SU-DHL-6 (cell line): ENCODE data around the gene MTERF2.
"Not testable (repeated sequence)": the region's sequence is repeated elsewhere in the genome, so short reads cannot be mapped to it uniquely, and the experiment has no call there.

Experiments used
- H2AFZ ChIP-seq: fragments of 200-600 bp; sonication (generic); 2 replicates; pipeline ENCODE4 v1.6.1; 2014; ENCODE audit warnings: low read depth, mild to moderate bottlenecking, moderate library complexity, mixed read lengths, antibody characterized with exemption, low read length; ENCODE audit not compliant: severe bottlenecking
- H3F3A ChIP-seq: fragments of 200-600 bp; shearing (Covaris generic); 2 replicates; pipeline ENCODE4 v1.6.0; 2016; ENCODE audit warnings: antibody characterized with exemption, mild to moderate bottlenecking; ENCODE audit not compliant: insufficient read depth
- H3K27ac ChIP-seq: fragments of 200-600 bp; sonication (generic); 2 replicates; pipeline ENCODE4 v1.5.1; 2016; ENCODE audit warnings: low read depth, mild to moderate bottlenecking, low read length, moderate library complexity, mixed read lengths
- H3K27me3 ChIP-seq: fragments of 200-600 bp; sonication (generic), shearing (Covaris generic); 2 replicates; pipeline ENCODE4 v1.6.0; 2014; ENCODE audit warnings: mild to moderate bottlenecking, low read length
- H3K36me3 ChIP-seq: fragments of 200-600 bp; sonication (generic); 2 replicates; pipeline ENCODE4 v1.6.1; 2014; ENCODE audit warnings: mild to moderate bottlenecking, low read length, mixed read lengths
- H3K4me2 ChIP-seq: fragments of 300-600, 200-600 bp; shearing (Covaris generic), sonication (generic); 2 replicates; pipeline ENCODE4 v1.6.0; 2014; ENCODE audit warnings: low read length, low read depth, mild to moderate bottlenecking; ENCODE audit not compliant: poor library complexity, severe bottlenecking
- H3K4me3 ChIP-seq: fragments of 200-600 bp; sonication (generic); 2 replicates; pipeline ENCODE4 v1.5.1; 2014; ENCODE audit warnings: antibody characterized with exemption, low read length, mild to moderate bottlenecking, mixed read lengths; ENCODE audit not compliant: insufficient read depth, poor library complexity, severe bottlenecking
- H3K79me2 ChIP-seq: fragments of 200-600 bp; sonication (generic); 2 replicates; pipeline ENCODE4 v1.6.1; 2014; ENCODE audit warnings: mild to moderate bottlenecking, low read length, moderate library complexity; ENCODE audit not compliant: insufficient read depth
- H3K9ac ChIP-seq: fragments of 200-600 bp; sonication (generic); 2 replicates; pipeline ENCODE4 v1.7.0; 2014; ENCODE audit warnings: mild to moderate bottlenecking, low read length
- H3K9me2 ChIP-seq: fragments of 200-600 bp; sonication (generic); replicated peaks from 2 replicates; pipeline ENCODE4 v1.6.1; 2014; ENCODE audit warnings: low read length; ENCODE audit not compliant: insufficient read depth
- H3K9me3 ChIP-seq: fragments of 200-600 bp; sonication (generic); 2 replicates; pipeline ENCODE4 v1.6.1; 2014; ENCODE audit warnings: low read length, mixed read lengths; ENCODE audit not compliant: insufficient read depth
- H4K20me1 ChIP-seq: fragments of 200-600 bp; sonication (generic); 2 replicates; pipeline ENCODE4 v1.6.1; 2014; ENCODE audit warnings: low read depth, mild to moderate bottlenecking, antibody characterized with exemption, low read length, moderate library complexity, mixed read lengths
- CTCF ChIP-seq: fragments of 200-600 bp; sonication (generic); IDR thresholded peaks from one replicate; pipeline ENCODE4 v1.5.1; 2017; ENCODE audit warnings: antibody characterized with exemption, mild to moderate bottlenecking, low read length, moderate library complexity; ENCODE audit not compliant: insufficient read depth, poor library complexity, severe bottlenecking
- EZH2phosphoT487 ChIP-seq: fragments of 200-600 bp; sonication (generic), shearing (Covaris generic); conservative IDR thresholded peaks from 2 replicates; pipeline ENCODE4 v1.6.1; 2018; ENCODE audit warnings: mild to moderate bottlenecking, antibody characterized with exemption, low read length, moderate library complexity, mixed read lengths

The MTERF2 gene

DNA sequence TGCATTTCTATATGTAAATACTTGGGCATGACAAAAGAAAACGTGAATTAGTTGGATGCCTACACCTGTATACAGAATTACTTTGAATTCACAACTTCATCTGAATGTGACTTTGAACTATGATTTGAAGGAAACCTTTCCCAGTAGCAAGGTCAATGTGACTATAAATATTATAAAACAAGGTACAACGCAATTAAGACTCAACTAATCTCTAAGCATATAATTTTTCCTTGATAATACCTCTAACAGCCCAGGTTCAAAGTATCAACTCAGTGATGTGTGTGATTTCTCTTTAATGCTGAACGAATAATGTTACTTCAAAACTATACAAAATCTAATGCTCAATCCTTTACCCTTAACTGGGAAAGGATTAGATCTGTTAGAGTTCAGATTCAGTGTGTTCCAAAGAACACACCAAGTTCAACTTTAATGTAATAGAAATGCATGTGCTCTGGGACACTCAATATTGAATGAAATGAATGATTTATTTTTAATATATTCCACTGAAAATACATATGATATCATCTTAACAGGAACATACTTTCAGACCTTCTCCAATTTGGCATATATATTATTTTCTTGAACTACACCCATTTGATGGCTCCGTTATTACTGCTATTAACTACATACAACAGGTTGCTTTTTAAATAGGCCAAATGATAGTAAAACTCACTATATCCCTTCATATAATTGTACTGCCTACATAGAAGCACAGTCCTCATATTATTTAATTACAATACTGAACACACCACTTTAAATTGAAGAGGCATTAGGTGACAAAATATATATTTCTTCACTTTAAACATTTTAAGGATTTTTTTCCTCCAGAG, 40.1 kb upstream of the MTERF2 start:
- no peak overlapping the region for H3K4me2 ChIP-seq
- no peak overlapping the region for H3K27ac ChIP-seq
- H3K9me2 ChIP-seq: no peaks in the 10 kb centered on the region
- H3K27me3 ChIP-seq: no peaks in the 10 kb centered on the region
- H4K20me1 ChIP-seq: no peaks in the 10 kb centered on the region
- no peaks in the 10 kb centered on the region for H3K9me3 ChIP-seq
- no peak overlapping the region for H3K9ac ChIP-seq
- no peaks in the 10 kb centered on the region for H3K79me2 ChIP-seq
- H3K4me3 ChIP-seq: no peak overlapping the region
- TF ChIP-seq CTCF (no peak), EZH2phosphoT487 (no peak)
- no peaks in the 10 kb centered on the region for H3F3A ChIP-seq
- H2AFZ ChIP-seq: no peak overlapping the region
- no peaks in the 10 kb centered on the region for H3K36me3 ChIP-seq

- not testable (repeated sequence) for H3K9ac ChIP-seq
Measured at GRCh38 chr12:107026356-107026755, 39.4 kb upstream of the MTERF2 start.

GRCh38 chr12:107025671-107026070, 38.7 kb upstream of the MTERF2 start:
- Histone ChIP-seq H3K9ac (no peak overlapping the region), H3K27me3 (no peaks in the 10 kb centered on the region), H2AFZ (no peak overlapping the region), H3F3A (no peaks in the 10 kb centered on the region), H4K20me1 (no peaks in the 10 kb centered on the region), H3K4me2 (no peak overlapping the region), H3K4me3 (no peak overlapping the region), H3K36me3 (no peaks in the 10 kb centered on the region), H3K27ac (no peak overlapping the region), H3K9me3 (no peaks in the 10 kb centered on the region), H3K79me2 (no peaks in the 10 kb centered on the region), H3K9me2 (no peaks in the 10 kb centered on the region)
- TF ChIP-seq CTCF: no peak
- no peak for TF ChIP-seq EZH2phosphoT487

More at GRCh38 chr12:107026356-107026755, 39.4 kb upstream of the MTERF2 start:
- H2AFZ ChIP-seq, H3F3A ChIP-seq, H3K4me3 ChIP-seq, H3K9me2 ChIP-seq, H4K20me1 ChIP-seq, H3K79me2 ChIP-seq, H3K27me3 ChIP-seq, H3K36me3 ChIP-seq, H3K27ac ChIP-seq, H3K9me3 ChIP-seq, H3K4me2 ChIP-seq: not testable (repeated sequence)

- H3K4me2 ChIP-seq: no peak overlapping the region
- TF ChIP-seq CTCF (no peak), EZH2phosphoT487 (no peak)
- H2AFZ ChIP-seq: no peak overlapping the region
- no peaks in the 10 kb centered on the region for H3K9me3 ChIP-seq
- H3K36me3 ChIP-seq: no peaks in the 10 kb centered on the region
- H3K79me2 ChIP-seq: no peaks in the 10 kb centered on the region
- H4K20me1 ChIP-seq: no peaks in the 10 kb centered on the region
- no peaks in the 10 kb centered on the region for H3F3A ChIP-seq
- no peak overlapping the region for H3K27ac ChIP-seq
- H3K27me3 ChIP-seq: no peaks in the 10 kb centered on the region
- no peaks in the 10 kb centered on the region for H3K9me2 ChIP-seq
- H3K4me3 ChIP-seq: no peak overlapping the region
- no peak overlapping the region for H3K9ac ChIP-seq
Measured at GRCh38 chr12:107019546-107019945, 32.6 kb upstream of the MTERF2 start.
